HEK293 (cell line): Measurements from ENCODE around the gene PLPP7.

Experiments used
- CTCF ChIA-PET: fragments of 350-600 bp; formaldehyde crosslinking; extraction: SDS; loops from one replicate; lab custom pipeline; 2021; ENCODE audit warnings: antibody characterized with exemption; lab: Yijun Ruan, JAX
- POLR2A ChIA-PET: fragments of 300-600 bp; formaldehyde crosslinking; extraction: SDS; loops from one replicate; lab custom pipeline; 2020; ENCODE audit warnings: antibody characterized with exemption, inconsistent platforms; lab: Yijun Ruan, JAX
- H3K27ac ChIP-seq: fragments of 200-500 bp; sonication (Bioruptor generic); 2 replicates; pipeline ENCODE4 v1.5.1; 2014; ENCODE audit warnings: low read depth, low read length, control low read depth, inconsistent platforms; ENCODE audit errors: extremely low read depth
- H3K36me3 ChIP-seq, 2 experiments: fragments of 200-500 bp in 1 of 2; sonication (Bioruptor generic) in 1 of 2; 1 replicate in 1 of 2; 2 replicates in 1 of 2; pipeline ENCODE4 v1.5.1; 2014 to 2017; ENCODE audit warnings: inconsistent platforms in 2 of 2, low read length in 2 of 2; ENCODE audit not compliant: control insufficient read depth in 2 of 2, insufficient read depth in 1 of 2
- H3K4me1 ChIP-seq: fragments of 200-500 bp; sonication (Bioruptor generic); 2 replicates; pipeline ENCODE4 v1.5.1; 2014; ENCODE audit warnings: mild to moderate bottlenecking, low read length, inconsistent platforms; ENCODE audit not compliant: control insufficient read depth, insufficient read depth
- H3K4me3 ChIP-seq: 2 replicates; pipeline ENCODE4 v1.5.1; 2011; ENCODE audit warnings: low read depth, mild to moderate bottlenecking, control low read depth, low read length, moderate library complexity
- H3K9me3 ChIP-seq: fragments of 200-500 bp; sonication (Bioruptor generic); 2 replicates; pipeline ENCODE4 v1.5.1; 2014; ENCODE audit warnings: low read depth, low read length, inconsistent platforms; ENCODE audit not compliant: control insufficient read depth, insufficient read depth
- MZF1 ChIP-seq: fragments of 450-650 bp; formaldehyde crosslinking; IDR thresholded peaks from 2 replicates; pipeline ENCODE4 v1.5.1; 2017; ENCODE audit warnings: missing biosample characterization, missing genetic modification characterization, borderline replicate concordance
- SP7 ChIP-seq: fragments of 450-650 bp; formaldehyde crosslinking; IDR thresholded peaks from 2 replicates; pipeline ENCODE4 v1.5.1; 2016; ENCODE audit warnings: missing biosample characterization, missing genetic modification characterization
- ZBTB7A ChIP-seq: fragments of 450-650 bp; formaldehyde crosslinking; IDR thresholded peaks from 2 replicates; pipeline ENCODE4 v1.5.1; 2016; ENCODE audit warnings: low read depth, missing biosample characterization, missing genetic modification characterization
- ZNF133 ChIP-seq: fragments of 450-650 bp; formaldehyde crosslinking; IDR thresholded peaks from 2 replicates; pipeline ENCODE4 v1.5.1; 2016; ENCODE audit warnings: missing biosample characterization, missing genetic modification characterization
- ZNF239 ChIP-seq: fragments of 450-650 bp; formaldehyde crosslinking; IDR thresholded peaks from 2 replicates; pipeline ENCODE4 v1.5.1; 2016; ENCODE audit warnings: missing biosample characterization, missing genetic modification characterization
- ZNF248 ChIP-seq: fragments of 450-650 bp; formaldehyde crosslinking; IDR thresholded peaks from 2 replicates; pipeline ENCODE4 v1.5.1; 2017; ENCODE audit warnings: missing biosample characterization, missing genetic modification characterization
- ZNF335 ChIP-seq: fragments of 450-650 bp; formaldehyde crosslinking; conservative IDR thresholded peaks from 2 replicates; pipeline ENCODE4 v1.5.1; 2016; ENCODE audit warnings: missing biosample characterization, missing genetic modification characterization
- ZNF404 ChIP-seq: fragments of 450-650 bp; formaldehyde crosslinking; IDR thresholded peaks from 2 replicates; pipeline ENCODE4 v1.5.1; 2017; ENCODE audit warnings: missing biosample characterization, missing genetic modification characterization
- ZNF529 ChIP-seq: fragments of 450-650 bp; formaldehyde crosslinking; IDR thresholded peaks from 2 replicates; pipeline ENCODE4 v1.5.1; 2017; ENCODE audit warnings: missing genetic modification characterization, missing biosample characterization; ENCODE audit not compliant: insufficient replicate concordance
- ZNF560 ChIP-seq: fragments of 450-650 bp; formaldehyde crosslinking; IDR thresholded peaks from 2 replicates; pipeline ENCODE4 v1.5.1; 2017; ENCODE audit warnings: missing biosample characterization, missing genetic modification characterization, borderline replicate concordance
- ZNF571 ChIP-seq: fragments of 450-650 bp; formaldehyde crosslinking; IDR thresholded peaks from 2 replicates; pipeline ENCODE4 v1.5.0; 2017; ENCODE audit warnings: missing biosample characterization, missing genetic modification characterization
- ZNF624 ChIP-seq: fragments of 450-650 bp; formaldehyde crosslinking; IDR thresholded peaks from 2 replicates; pipeline ENCODE4 v1.5.1; 2017; ENCODE audit warnings: missing biosample characterization, missing genetic modification characterization
- ZSCAN30 ChIP-seq: fragments of 450-650 bp; IDR thresholded peaks from 2 replicates; pipeline ENCODE4 v1.5.1; 2018; ENCODE audit warnings: missing biosample characterization, mild to moderate bottlenecking, missing genetic modification characterization, moderate library complexity
- ZSCAN4 ChIP-seq: fragments of 450-650 bp; formaldehyde crosslinking; IDR thresholded peaks from 2 replicates; pipeline ENCODE4 v1.5.1; 2017; ENCODE audit warnings: missing biosample characterization, missing genetic modification characterization
- TF ChIP-seq, protein P1 (sequence below): fragments of 450-650 bp; IDR thresholded peaks from 2 replicates; pipeline ENCODE4 v1.5.1; 2018; ENCODE audit warnings: missing biosample characterization, mild to moderate bottlenecking, missing genetic modification characterization

PLPP7 gene

DNA sequence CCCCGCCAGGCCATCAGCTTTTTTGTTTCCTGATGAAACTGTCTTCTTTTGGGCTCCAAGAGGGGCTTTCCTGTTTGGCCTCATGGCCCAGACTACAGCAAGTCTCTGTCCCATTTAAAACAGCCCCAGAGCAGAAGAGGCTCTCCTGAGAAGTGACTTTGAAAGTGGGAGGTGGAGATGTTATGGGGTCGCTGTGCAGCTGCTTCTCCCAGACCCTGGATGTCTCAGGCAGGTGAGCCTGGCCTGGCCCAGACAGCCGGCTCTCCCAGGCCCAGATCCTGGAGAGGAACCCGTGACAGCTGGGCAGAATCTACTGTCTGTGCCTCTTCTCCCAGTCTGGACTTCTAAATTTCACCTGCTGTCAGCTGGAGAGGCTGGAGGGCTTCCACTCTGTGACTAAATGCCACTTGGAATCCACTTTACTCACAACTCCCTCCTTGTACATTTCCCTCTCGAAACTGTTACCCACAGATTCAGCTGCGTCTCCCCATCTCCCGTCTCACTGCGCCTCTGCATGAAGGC is 33.8 kb upstream of the PLPP7 start:
- ChIA-PET POLR2A (no interaction called here), CTCF (interaction anchor here (0.6 to 1.2 kb wide), 2 partner anchors 81 to 244 kb away, joined by 3 to 4 read pairs; no protein-coding TSS in a partner anchor)
- Histone ChIP-seq H3K36me3 (no peaks in the 10 kb centered on the region), H3K4me3 (no peak overlapping the region), H3K4me1 (no peaks in the 10 kb centered on the region), H3K27ac (no peak overlapping the region)
- no peak for TF ChIP-seq ZBTB7A (tag by site-specific recombination)
- TF ChIP-seq SP7 = no peak
- TF ChIP-seq ZNF404 (tag by site-specific recombination) = no peak
- TF ChIP-seq ZSCAN4 (tag by site-specific recombination) = no peak
- TF ChIP-seq ZNF335 (tag by site-specific recombination) = no peak
- no peak for TF ChIP-seq ZNF239 (tag by site-specific recombination)
- no peak for TF ChIP-seq ZNF560 (tag by site-specific recombination)
- no peak for TF ChIP-seq ZNF624 (tag by site-specific recombination)
- no peak for TF ChIP-seq ZSCAN30
- no peak for TF ChIP-seq ZNF248 (tag by site-specific recombination)
- TF ChIP-seq, all 188 proteins: peak for 0
- H3K9me3 ChIP-seq = no peaks in the 10 kb centered on the region

DNA sequence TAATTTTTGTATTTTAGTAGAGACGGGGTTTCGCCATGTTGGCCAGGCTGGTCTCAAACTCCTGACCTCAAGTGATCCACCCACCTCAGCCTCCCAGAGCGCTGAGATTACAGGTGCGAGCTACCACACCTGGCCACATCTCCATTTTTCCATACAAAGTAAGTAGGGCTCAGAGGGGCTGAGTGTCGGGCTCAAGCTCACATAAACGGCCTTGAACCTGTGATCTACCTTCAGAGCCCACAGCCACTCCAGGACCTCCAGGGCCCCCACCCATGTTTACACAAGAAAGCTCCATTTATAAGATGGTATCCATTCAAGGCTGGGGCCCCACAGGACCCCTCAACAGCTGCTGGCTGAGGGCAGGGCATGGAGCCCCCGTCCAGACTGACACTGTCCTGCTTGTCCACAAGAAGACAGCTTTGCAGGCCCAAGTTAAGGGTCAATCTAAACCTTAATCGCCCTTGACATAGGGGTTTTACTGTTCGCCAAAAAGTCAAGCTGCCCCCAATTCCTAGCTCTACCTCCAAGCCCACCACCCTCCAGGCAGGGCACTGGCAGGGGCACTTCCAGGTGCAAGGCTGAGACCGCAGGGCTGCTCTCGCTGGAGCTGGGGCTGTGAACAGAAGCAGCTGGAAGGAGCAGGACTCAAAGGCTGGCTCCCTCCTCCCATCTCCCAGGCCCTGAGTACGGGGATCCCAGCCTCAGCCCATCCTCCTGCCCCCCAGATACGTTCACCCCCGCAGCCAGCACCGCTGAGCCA is 32.1 kb upstream of the PLPP7 start:
- Histone ChIP-seq H3K27ac (no peak overlapping the region), H3K4me3 (no peak overlapping the region), H3K9me3 (no peaks in the 10 kb centered on the region), H3K36me3 (no peaks in the 10 kb centered on the region), H3K4me1 (no peaks in the 10 kb centered on the region)
- ChIA-PET CTCF (interaction anchor here (0.6 to 1.2 kb wide), 4 partner anchors 39 to 1016 kb away, joined by 3 to 4 read pairs (median 4); no protein-coding TSS in a partner anchor), POLR2A (interaction anchor here (1.5 kb wide), 1 partner anchor 132 kb away, joined by 3 read pairs; the partner anchor contains the start of gene NUP214)
- no peak for TF ChIP-seq ZNF571 (tag by site-specific recombination)

GRCh38 chr9:131258186-131258585 is 31.3 kb upstream of the PLPP7 start:
- POLR2A ChIA-PET = interaction anchor here (0.6 kb wide), 1 partner anchor 8 kb away, joined by 8 read pairs; no protein-coding TSS in a partner anchor
- TF ChIP-seq MZF1 (no peak), ZNF133 (no peak), ZNF529 (tag by site-specific recombination) (no peak)
- TF ChIP-seq, protein P1, sequence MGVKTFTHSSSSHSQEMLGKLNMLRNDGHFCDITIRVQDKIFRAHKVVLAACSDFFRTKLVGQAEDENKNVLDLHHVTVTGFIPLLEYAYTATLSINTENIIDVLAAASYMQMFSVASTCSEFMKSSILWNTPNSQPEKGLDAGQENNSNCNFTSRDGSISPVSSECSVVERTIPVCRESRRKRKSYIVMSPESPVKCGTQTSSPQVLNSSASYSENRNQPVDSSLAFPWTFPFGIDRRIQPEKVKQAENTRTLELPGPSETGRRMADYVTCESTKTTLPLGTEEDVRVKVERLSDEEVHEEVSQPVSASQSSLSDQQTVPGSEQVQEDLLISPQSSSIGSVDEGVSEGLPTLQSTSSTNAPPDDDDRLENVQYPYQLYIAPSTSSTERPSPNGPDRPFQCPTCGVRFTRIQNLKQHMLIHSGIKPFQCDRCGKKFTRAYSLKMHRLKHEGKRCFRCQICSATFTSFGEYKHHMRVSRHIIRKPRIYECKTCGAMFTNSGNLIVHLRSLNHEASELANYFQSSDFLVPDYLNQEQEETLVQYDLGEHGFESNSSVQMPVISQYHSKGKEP = no peak
- Histone ChIP-seq H3K9me3 (no peaks in the 10 kb centered on the region), H3K27ac (no peak overlapping the region), H3K4me3 (no peak overlapping the region), H3K36me3 (no peaks in the 10 kb centered on the region), H3K4me1 (no peaks in the 10 kb centered on the region)
- CTCF ChIA-PET = interaction anchor here (0.6 kb wide), 1 partner anchor 38 kb away, joined by 3 read pairs; no protein-coding TSS in a partner anchor
